Measurements from ENCODE around the gene RMDN2.

RMDN2 gene

GRCh38 chr2:38057651-38058410 is 132.7 kb downstream of the RMDN2 start:
- no peak for DNase-seq

- DNase-seq: no peak
Measured at GRCh38 chr2:38060236-38061018, 135.3 kb downstream of the RMDN2 start.

GRCh38 chr2:38064801-38065501 is 139.9 kb downstream of the RMDN2 start:
- DNase-seq: no peak

GRCh38 chr2:38065502-38066135 is 140.5 kb downstream of the RMDN2 start:
- no peak for DNase-seq

- DNase-seq: no peak
Measured at GRCh38 chr2:38066421-38067115, 141.5 kb downstream of the RMDN2 start.
